Activated naive CD4-positive, alpha-beta T cell treated with anti-CD3 and anti-CD28 coated beads for 36 hours (primary cell): ENCODE results near the gene UBE2Q2. TPM values are rescaled to one million over a fixed set of nuclear protein-coding genes. Genes with fewer than 3 reads are reported as not detected.
"Not testable (repeated sequence)": the region's sequence is repeated elsewhere in the genome, so short reads cannot be mapped to it uniquely, and the experiment has no call there.

Experiments
- CTCF ChIA-PET: fragments of 350-600 bp; sonication (Branson Sonifier 250); formaldehyde crosslinking; loops from one replicate; lab custom pipeline; 2021; ENCODE audit warnings: antibody characterized with exemption; lab: Charles Lee
- DNase-seq: peaks from one replicate; pipeline ENCODE4 v3.0.0-alpha.2; 2020
- H3K27ac Mint-ChIP-seq: one replicate; pipeline ENCODE4 v1.8.0; 2021; ENCODE audit warnings: mild to moderate bottlenecking, mixed read lengths
- H3K27me3 Mint-ChIP-seq: one replicate; pipeline ENCODE4 v1.8.0; 2021; ENCODE audit warnings: low read depth, mixed read lengths
- H3K36me3 Mint-ChIP-seq: one replicate; pipeline ENCODE4 v1.8.0; 2021; ENCODE audit warnings: low read depth, mixed read lengths
- H3K4me1 Mint-ChIP-seq: one replicate; pipeline ENCODE4 v1.8.0; 2021; ENCODE audit warnings: low read depth, mixed read lengths
- H3K4me3 Mint-ChIP-seq: one replicate; pipeline ENCODE4 v1.8.0; 2021; ENCODE audit warnings: mild to moderate bottlenecking, moderate library complexity, mixed read lengths
- H3K9me3 Mint-ChIP-seq: one replicate; pipeline ENCODE4 v1.8.0; 2021; ENCODE audit warnings: mixed read lengths
- intact Hi-C: fragments of 100-400 bp; cut with micrococcal nuclease; formaldehyde crosslinking; loops from one replicate; pipeline ENCODE4 v1.15.1; 2023
- total RNA-seq, 2 experiments: library from RNA; stranded (reverse); gene quantifications; one replicate each; pipeline ENCODE4 v1.2.3, GENCODE V29; 2021

The UBE2Q2 gene
- 10 to 100 TPM; 14.7 to 15.4 TPM for total RNA-seq

DNA sequence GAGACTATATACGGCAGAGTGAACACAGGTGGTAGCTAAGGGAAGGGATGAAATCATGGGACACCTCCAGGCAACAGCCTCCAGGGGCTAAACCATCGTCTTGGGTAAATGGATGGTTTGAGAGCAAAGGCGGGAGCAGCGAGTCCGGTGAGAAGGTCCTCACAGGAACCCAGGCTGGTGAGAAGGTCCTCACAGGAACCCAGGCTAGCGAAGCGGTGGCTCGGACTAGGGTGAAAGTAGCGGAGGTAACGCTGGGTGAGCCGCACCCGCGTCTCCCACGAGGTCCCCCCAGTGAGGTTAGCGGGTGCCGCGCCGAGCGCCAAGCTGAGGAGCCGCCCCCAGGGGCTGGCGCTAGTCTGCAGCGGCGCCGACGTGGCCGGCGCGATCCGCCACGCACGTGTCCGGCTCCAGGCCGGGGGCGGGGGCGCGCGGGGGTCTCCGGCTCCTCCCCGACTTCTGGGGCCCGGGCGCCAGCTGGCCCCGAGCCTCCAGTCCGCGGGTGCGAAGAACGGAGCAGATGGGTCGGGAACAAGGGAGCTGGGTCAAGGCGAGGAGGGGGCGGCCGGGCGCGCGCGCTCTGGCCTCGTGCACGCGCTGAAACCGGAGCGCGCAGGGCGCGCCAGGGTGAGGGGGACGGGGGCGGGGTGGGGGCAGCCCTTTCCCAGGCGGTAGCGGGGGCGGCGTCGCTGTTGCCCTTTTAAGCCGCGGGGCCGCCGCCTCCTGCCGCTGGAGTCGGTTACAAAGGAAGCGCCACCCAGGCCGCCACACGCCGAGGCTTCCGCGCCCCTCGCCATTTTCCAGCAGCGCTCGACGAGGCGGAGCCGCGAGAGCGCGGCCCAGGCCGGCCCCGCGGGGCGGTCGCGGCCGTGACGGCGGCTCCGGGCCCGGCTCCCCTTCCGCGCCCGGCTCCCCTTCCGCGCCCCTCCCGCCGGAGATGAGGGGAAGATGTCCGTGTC, at the start of gene UBE2Q2:
Gene UBE2Q2 (plus strand): TSS at position 726 of the 956 bp plus-strand sequence. CDS start 220 bp downstream, at position 946.
- Mint-ChIP-seq H3K36me3 (peaks cover 5% of the 10 kb centered on the region), H3K27me3 (peaks cover 10% of the 10 kb centered on the region), H3K4me3 (peak within 1 kb of the TSS; percentile 95), H3K9me3 (no peaks in the 10 kb centered on the region), H3K27ac (peak within 1 kb of the TSS; percentile 81), H3K4me1 (peaks cover 27% of the 10 kb centered on the region)
- peak; percentile 71 for DNase-seq
- intact Hi-C loops, result no loop called here
- CTCF ChIA-PET, result interaction anchor here (0.9 kb wide), 1 partner anchor 60 kb away, joined by 3 read pairs; no protein-coding TSS in a partner anchor

DNA sequence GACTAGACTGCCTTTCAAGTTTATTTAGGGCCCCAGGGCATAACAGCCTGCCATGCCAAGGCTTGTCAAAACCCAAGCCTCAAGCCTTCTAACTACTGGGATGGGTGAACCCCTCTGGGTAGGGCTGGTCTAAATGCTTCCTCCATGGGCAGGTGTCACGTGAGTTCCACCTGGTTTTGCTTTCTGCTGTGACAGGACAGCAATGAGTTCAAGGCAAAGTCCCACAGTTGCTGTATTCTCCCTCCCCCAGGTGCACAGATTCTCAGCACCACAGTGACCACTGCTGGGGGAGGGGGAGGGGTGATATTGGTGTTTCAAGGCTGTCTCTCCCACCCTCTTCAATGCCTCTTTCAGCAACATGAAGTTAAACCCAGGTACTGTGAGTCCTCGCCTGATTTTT, 46.9 kb upstream of the UBE2Q2 start:
- DNase-seq, result no peak
- peaks cover 12% of the 10 kb centered on the region for H3K27me3 Mint-ChIP-seq
- no peaks in the 10 kb centered on the region for H3K4me1 Mint-ChIP-seq
- H3K36me3 Mint-ChIP-seq, result no peaks in the 10 kb centered on the region
- CTCF ChIA-PET, result no interaction called here
- H3K27ac Mint-ChIP-seq, result no peak overlapping the region
- no peak overlapping the region for H3K4me3 Mint-ChIP-seq
- intact Hi-C loops, result no loop called here
- H3K9me3 Mint-ChIP-seq, result no peaks in the 10 kb centered on the region

DNA sequence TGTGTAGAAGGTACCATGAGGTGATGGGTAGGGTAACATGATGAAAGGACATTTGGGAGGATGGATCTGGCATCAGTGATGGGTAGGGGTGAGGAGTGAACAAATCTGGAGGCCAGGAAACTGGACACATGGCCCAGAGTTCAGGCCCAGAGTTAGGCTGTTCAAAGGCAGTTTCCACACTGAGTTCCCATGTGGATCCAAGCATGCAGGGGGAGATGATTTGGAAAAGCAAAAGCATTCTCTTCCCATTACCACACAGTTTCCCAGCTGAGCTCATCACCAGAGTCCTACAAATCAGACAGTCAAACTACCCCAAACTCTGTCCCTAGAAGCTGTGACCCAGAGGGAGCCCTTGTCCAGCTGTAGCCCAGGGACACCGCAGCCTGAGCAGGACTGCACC, 46.1 kb upstream of the UBE2Q2 start:
- DNase-seq, H3K27ac Mint-ChIP-seq, H3K9me3 Mint-ChIP-seq, H3K36me3 Mint-ChIP-seq, H3K4me1 Mint-ChIP-seq, intact Hi-C loops, CTCF ChIA-PET, H3K4me3 Mint-ChIP-seq: not testable (repeated sequence)
- H3K27me3 Mint-ChIP-seq, result peaks cover 19% of the 10 kb centered on the region

DNA sequence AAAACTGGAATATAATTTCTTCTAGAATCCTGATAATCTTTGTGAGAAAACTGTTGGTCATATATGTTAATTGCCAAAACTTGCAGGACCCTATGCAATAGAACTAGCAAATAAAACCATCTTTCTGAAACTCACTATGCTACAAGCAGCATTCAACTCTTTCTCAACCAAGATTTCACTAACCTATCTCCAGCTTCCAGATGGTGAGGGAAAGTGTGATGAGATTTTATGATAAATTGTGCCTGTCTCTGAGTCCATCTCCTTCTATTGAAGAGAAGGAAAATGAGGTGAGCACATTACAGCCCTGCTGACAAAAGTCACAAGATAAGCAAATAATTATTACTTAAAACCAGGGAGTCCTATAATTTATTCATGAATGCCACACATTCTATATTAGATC, 44.1 kb upstream of the UBE2Q2 start:
- Mint-ChIP-seq H3K27me3 (peaks cover 19% of the 10 kb centered on the region), H3K36me3 (no peaks in the 10 kb centered on the region), H3K4me3 (no peak overlapping the region), H3K27ac (no peak overlapping the region), H3K9me3 (no peaks in the 10 kb centered on the region), H3K4me1 (peaks cover 2% of the 10 kb centered on the region)
- no peak for DNase-seq
- intact Hi-C loops, result no loop called here
- CTCF ChIA-PET, result no interaction called here

DNA sequence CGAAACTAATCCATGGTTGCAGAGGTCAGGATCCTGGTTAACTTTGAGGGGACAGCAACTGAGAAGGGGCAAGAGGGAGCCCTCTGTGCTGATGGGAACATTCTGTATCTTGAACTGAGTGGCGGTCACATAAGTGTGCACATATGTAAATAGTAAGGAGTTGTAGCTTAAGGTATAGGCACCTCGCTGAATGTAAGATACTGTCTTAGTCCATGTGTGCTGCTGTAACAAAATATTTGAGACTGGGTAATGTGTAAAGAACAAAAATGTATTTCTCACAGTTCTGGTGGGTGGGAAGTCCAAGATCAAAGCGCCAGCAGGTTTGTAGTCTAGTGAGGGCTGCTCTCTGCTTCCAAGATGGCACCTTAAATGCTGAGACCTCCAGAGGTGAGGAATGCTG, 42.8 kb upstream of the UBE2Q2 start:
- not testable (repeated sequence) for DNase-seq, H3K4me3 Mint-ChIP-seq, H3K27ac Mint-ChIP-seq, H3K36me3 Mint-ChIP-seq, H3K9me3 Mint-ChIP-seq, H3K4me1 Mint-ChIP-seq
- CTCF ChIA-PET, result interaction anchor here (1.8 to 4.4 kb wide), 3 partner anchors 27 to 71 kb away, joined by 4 to 31 read pairs (median 9); no protein-coding TSS in a partner anchor
- intact Hi-C loops, result loop anchor here (5.0 kb wide), 2 partner anchors 122 to 433 kb away; partner anchors contain the start of gene MAN2C1
- peaks cover 19% of the 10 kb centered on the region for H3K27me3 Mint-ChIP-seq

DNA sequence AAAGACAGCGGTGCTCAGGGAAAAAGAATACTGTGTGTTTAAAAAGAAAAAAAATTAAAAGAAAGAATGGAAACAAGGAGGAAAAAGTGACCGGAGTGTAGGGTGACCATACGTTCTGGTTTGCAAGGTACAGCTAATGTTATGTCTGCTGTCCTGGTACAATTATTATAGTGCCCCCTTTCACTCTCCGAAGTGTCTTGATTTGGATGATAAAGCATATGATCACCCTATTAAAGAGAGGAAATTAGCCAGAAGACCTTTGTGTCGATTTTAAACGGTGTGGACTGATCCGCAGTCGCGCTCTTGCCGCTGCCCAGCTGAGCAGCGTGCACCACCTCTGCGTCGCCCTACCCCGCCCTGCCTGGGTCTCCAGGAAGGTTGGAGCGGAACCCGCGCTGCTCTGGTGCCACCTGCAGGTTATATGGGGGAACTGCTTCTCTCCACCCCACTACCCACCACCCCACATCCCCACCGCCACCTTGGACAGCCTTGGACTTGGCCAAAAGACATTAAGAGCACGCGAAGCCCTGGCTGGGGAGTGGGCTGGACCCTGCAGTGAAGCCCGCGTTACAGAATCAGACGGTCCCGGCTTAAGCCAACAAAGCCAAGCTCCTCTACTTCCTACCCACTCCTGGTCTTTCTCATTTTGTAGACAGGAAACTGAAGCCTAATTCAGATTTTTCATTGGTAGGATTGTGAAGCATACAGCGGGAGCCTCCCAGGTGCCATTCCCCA, 41.2 kb upstream of the UBE2Q2 start:
- DNase-seq, result peak; percentile 86
- intact Hi-C loops, result loop anchor here (1.0 to 5.0 kb wide), 4 partner anchors 74 to 435 kb away; partner anchors contain the start of gene MAN2C1
- Mint-ChIP-seq H3K4me3 (peak overlapping the region; percentile 43), H3K4me1 (peaks cover 2% of the 10 kb centered on the region), H3K27ac (no peak overlapping the region), H3K27me3 (peaks cover 19% of the 10 kb centered on the region), H3K9me3 (no peaks in the 10 kb centered on the region), H3K36me3 (no peaks in the 10 kb centered on the region)
- CTCF ChIA-PET, result interaction anchor here (0.6 to 4.4 kb wide), 27 partner anchors 8 to 831 kb away, joined by 3 to 31 read pairs (median 3); a partner anchor contains a TSS

DNA sequence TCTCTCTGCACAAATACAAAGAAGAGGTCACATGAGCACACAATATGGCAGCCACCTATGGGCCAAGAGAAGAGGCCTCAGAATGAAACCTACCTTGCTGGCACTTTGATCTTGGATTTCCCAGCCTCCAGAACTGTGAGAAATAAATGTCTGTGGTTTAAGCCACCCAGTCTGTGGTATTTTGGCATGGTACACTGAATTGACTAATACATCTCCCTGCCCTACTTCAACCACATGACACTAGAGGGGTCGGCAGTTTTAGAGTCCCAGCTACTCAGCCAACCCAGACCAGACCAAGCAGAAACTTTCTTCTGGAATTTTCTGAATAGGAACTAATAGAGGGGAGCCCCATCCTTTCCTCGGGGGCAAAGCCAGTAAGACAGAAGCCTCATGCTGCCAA, 35.8 kb upstream of the UBE2Q2 start:
- H3K4me1 Mint-ChIP-seq, H3K27ac Mint-ChIP-seq, H3K9me3 Mint-ChIP-seq, H3K4me3 Mint-ChIP-seq, H3K27me3 Mint-ChIP-seq, intact Hi-C loops, DNase-seq, H3K36me3 Mint-ChIP-seq: not testable (repeated sequence)
- CTCF ChIA-PET, result interaction anchor here (1.0 kb wide), 1 partner anchor 48 kb away, joined by 3 read pairs; no protein-coding TSS in a partner anchor

DNA sequence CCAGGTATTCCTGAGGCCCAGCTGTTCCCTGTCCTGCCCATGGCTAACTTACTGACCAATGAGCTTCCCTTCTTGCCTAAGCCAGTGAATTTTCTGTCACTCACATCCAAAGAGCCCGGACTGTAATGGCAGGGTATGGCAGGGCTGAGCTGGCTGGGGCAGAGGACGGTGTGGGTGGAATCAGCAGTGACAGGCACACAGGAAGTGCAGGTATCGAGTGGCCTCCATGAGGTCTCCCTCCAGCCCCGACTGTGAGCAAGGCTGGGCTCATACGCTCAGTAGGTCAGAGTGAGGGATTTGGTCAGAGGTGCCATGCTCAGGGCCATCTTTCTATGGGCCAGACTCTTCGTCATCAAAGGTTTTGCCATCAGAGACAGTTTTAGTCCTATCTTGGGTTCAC, 35.2 kb upstream of the UBE2Q2 start:
- CTCF ChIA-PET, result interaction anchor here (1.0 kb wide), 1 partner anchor 49 kb away, joined by 3 read pairs; no protein-coding TSS in a partner anchor
- intact Hi-C loops, H3K27ac Mint-ChIP-seq, DNase-seq, H3K4me3 Mint-ChIP-seq, H3K4me1 Mint-ChIP-seq, H3K9me3 Mint-ChIP-seq, H3K36me3 Mint-ChIP-seq, H3K27me3 Mint-ChIP-seq: not testable (repeated sequence)

DNA sequence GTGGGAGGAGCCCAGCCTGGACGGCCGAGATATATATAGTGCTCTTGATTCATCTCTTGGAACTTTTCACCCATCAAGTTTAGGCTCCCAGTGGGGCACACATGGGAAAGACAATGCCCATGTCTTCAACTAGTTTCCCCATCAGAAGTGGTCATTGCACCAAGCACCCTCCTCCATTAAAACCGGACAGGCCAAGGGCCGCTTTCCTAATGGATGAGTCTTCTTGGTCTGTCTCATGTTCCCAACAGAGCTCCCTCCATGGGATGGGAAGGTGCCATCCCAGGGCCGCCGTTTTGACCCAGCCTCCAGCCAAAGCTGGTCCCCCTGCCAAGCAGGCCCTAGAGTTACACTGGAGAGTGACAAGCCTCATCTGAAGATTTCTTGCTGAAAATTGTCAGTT, 34.7 kb upstream of the UBE2Q2 start:
- Mint-ChIP-seq H3K36me3 (no peaks in the 10 kb centered on the region), H3K27me3 (no peaks in the 10 kb centered on the region), H3K4me3 (no peak overlapping the region), H3K4me1 (no peaks in the 10 kb centered on the region), H3K9me3 (no peaks in the 10 kb centered on the region), H3K27ac (no peak overlapping the region)
- CTCF ChIA-PET, result interaction anchor here (0.7 to 3.1 kb wide), 3 partner anchors 49 to 331 kb away, joined by 3 to 22 read pairs (median 3); no protein-coding TSS in a partner anchor
- DNase-seq, result no peak
- intact Hi-C loops, result no loop called here

DNA sequence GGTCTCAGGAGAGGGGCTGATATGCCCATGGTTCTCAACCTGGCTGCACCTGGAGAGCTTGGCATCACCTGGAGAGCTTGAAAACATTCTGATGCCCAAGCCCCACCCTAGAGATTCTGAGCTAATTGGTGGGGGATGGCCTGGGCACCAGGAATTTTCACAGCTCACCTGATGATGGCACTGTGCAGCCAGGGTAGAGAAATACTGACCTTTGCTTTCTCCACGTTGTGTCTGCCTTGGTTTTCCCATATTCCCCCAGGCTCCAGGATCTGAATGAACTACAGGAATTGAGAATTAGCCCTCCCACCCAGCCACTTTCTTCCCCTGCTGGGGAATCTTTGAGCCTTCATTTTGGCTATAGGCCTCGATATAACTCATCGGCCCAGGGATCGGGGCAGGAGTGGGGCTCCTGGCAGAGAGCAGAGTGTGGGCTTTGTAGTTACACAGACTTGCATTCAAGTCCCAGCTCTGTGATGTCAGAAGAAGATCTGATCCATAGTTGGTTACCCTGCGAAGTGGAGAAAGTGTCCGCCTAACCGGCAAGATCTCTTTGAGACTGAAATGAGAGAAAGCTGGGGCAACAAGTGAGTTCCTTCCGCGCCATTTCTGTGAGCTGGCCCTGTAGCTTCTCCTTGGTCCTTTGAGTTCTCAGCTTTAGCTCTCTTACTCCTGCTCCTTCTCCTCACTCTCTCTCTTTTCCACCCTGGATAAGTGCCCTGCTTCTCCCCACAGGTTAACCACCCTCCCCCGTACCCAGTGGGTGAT, 33.1 kb upstream of the UBE2Q2 start:
- H3K27ac Mint-ChIP-seq, result no peak overlapping the region
- peak; percentile 31 for DNase-seq
- H3K4me3 Mint-ChIP-seq, result no peak overlapping the region
- no peaks in the 10 kb centered on the region for H3K9me3 Mint-ChIP-seq
- H3K4me1 Mint-ChIP-seq, result no peaks in the 10 kb centered on the region
- no peaks in the 10 kb centered on the region for H3K27me3 Mint-ChIP-seq
- CTCF ChIA-PET, result interaction anchor here (0.6 to 3.1 kb wide), 14 partner anchors 8 to 329 kb away, joined by 3 to 22 read pairs (median 3); no protein-coding TSS in a partner anchor
- H3K36me3 Mint-ChIP-seq, result no peaks in the 10 kb centered on the region
- intact Hi-C loops, result loop anchor here (1.0 to 2.0 kb wide), 2 partner anchors 247 to 329 kb away; no protein-coding TSS in a partner anchor

DNA sequence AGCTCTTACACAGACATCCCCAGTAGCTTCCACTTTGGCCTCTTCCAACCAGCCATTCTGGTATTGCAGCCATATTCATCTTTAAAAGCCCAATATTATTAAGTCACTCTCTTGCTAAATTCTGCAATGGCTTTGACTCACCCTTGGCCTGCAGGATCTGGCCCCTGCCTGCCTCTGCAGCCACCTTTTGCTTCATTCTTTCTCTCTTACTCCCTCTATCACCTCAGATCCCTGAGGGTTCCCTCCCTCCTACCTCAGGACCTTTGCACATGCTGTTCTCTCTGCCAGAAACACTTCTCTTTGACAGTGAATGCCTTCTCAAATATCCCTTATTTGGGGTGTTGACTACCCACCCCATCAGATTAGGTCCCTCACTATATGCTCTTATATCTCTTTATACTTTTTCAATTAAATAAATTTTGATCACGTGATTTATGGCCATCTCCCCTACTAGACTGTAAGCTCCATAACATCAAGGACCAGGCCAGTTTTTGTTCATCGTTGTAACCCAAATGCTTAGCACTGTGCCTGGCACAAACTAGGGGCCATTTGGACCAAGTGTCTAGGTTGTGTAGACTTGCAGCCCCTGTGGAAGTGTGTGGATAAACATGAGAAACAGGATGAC, 32.3 kb upstream of the UBE2Q2 start:
- DNase-seq, result no peak
- Mint-ChIP-seq H3K27me3 (no peaks in the 10 kb centered on the region), H3K27ac (no peak overlapping the region), H3K4me3 (no peak overlapping the region), H3K36me3 (no peaks in the 10 kb centered on the region), H3K9me3 (no peaks in the 10 kb centered on the region), H3K4me1 (no peaks in the 10 kb centered on the region)
- intact Hi-C loops, result loop anchor here (1.0 to 2.0 kb wide), 2 partner anchors 246 to 328 kb away; no protein-coding TSS in a partner anchor
- CTCF ChIA-PET, result interaction anchor here (0.6 to 3.1 kb wide), 7 partner anchors 8 to 328 kb away, joined by 3 to 22 read pairs (median 4); no protein-coding TSS in a partner anchor
